Measurements from ENCODE around the gene SLITRK4.

The SLITRK4 gene, protein sequence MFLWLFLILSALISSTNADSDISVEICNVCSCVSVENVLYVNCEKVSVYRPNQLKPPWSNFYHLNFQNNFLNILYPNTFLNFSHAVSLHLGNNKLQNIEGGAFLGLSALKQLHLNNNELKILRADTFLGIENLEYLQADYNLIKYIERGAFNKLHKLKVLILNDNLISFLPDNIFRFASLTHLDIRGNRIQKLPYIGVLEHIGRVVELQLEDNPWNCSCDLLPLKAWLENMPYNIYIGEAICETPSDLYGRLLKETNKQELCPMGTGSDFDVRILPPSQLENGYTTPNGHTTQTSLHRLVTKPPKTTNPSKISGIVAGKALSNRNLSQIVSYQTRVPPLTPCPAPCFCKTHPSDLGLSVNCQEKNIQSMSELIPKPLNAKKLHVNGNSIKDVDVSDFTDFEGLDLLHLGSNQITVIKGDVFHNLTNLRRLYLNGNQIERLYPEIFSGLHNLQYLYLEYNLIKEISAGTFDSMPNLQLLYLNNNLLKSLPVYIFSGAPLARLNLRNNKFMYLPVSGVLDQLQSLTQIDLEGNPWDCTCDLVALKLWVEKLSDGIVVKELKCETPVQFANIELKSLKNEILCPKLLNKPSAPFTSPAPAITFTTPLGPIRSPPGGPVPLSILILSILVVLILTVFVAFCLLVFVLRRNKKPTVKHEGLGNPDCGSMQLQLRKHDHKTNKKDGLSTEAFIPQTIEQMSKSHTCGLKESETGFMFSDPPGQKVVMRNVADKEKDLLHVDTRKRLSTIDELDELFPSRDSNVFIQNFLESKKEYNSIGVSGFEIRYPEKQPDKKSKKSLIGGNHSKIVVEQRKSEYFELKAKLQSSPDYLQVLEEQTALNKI

DNA sequence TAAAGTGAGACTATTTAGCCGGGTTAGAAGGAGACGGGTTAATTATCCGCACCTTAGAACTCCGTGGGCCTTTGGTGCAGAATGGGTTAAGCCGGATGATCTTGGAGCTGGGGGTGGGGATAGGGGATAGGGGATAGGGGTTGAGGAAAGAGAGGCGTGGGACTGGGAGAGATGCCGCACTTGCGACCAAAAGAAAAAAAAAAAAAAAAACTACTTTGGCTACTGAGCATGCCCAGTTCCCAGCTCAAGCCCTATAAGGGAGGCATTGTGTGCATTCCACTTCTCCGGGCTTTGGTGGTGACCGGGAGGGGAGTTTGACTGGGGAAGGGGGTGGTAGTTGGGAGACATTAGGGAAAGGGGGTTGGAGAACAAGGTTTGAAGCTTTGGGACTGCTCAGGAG is at the start of gene SLITRK4:
Gene SLITRK4, minus strand, starts transcription at position 187 of the 400 bp plus-strand sequence. CDS start 4,993 bp downstream, outside the sequence.
- no peak for DNase-seq

DNA sequence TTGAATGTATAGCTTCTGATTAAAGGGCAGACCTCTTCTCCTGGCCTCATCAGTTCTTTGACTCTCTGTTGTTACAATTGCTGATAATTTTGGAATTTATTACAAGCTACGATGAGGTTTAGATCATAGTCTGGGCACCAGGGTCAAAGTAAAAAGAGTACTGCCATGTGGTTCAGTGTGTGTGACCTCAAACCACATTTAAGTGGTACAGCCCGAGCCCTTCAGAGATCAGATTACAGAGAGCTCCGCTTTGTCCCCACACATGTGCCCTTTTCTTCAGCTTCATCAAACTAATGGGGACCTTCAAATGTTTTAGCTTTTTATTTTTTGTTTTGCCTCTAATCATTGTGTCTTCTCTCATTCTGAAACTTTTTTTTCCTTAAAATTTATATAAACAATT is 47.6 kb upstream of the SLITRK4 start:
- no peak for DNase-seq

DNA sequence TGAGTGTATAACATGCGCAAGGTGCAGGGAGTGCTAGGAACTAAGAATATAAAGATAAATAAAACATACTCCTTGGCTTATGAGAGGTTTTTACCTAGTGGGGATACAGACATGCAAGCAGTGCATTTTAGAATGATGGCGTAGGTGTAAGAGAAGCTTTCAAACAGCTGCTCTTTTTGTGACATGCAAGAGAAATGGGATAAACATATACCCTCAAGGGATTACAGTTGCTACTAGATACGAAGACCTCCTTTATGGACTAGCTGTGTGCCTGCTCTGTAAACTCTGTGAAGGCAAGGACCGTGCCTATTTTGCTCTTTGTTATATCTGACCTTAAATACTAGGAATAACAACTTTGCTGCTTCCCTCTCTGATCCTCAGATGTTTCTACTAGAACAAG is 39.0 kb upstream of the SLITRK4 start:
- DNase-seq: no peak

DNA sequence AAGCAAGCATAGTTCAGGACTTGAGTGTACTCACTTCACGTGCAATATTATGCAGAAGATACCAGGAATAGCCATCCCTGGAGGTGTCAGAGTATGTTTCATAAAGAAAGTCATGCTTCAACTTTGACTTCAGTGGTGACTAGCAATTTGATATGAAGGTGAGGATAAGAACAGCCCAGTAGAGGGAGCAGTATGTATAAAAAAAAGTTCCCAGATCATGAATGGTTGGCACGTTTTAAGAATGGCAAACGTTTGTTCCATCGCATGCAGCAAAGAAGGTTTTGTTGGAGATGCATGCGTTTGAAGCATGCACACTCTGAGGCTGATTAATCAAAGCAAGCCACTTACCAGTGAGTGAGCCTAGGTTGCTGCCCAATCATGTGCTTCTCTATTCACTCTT is 33.5 kb upstream of the SLITRK4 start:
- DNase-seq: no peak

DNA sequence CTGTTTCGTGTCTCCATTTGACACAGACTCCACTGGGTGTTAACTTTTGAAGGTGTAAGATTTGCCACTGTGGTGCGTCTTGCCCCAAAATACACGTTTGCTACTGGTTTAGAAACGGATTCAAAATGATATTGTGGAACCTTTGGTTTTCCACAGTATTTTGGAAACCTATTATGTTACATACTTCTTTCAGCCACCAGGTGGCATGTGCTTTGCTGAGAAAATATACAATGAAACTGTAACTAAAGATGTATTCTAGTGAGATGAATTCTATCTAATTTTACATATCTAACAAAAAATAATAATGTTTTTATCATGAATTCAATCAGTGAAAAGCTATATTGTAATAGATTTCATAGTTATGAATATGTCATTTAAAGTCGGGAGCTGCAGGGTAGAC is 28.4 kb upstream of the SLITRK4 start:
- DNase-seq: no peak

DNA sequence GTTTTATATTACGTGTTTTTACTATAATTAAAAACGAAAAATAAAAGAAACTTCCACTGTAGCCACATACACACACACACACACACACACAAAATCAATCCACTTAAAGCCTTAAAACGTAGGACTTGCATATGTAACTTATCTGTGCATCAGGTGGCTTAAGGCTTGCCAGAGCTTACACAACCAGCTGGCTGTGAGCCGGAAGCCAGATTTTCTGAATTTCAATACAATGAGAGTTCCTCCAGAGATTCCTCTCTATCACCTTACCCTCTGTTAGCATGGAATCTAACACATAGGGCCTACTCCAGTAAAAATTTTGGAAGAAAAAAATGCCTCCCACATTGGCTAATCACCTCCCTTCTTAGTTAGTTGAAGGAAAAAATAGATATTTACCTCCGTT is 27.9 kb upstream of the SLITRK4 start:
- DNase-seq: no peak

DNA sequence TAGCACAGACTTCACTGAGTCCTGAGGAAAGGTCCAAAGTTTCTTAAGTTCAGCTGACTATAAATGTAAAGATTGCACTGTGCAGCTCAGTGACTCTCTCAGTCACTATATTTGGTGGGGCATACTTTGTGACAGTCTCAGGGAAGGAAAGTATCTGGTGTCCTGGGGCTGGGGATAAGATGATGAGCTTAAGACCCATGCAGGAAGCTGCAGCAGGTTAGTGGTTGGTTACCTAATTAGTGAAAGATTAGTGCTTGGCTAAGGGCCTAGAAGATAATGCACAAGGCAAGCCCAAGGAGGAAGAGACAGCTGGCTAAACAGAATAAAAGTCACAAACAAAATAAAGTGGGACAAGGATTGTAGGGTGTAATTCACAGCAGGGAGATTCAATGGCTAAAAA is 25.4 kb upstream of the SLITRK4 start:
- no peak for DNase-seq

DNA sequence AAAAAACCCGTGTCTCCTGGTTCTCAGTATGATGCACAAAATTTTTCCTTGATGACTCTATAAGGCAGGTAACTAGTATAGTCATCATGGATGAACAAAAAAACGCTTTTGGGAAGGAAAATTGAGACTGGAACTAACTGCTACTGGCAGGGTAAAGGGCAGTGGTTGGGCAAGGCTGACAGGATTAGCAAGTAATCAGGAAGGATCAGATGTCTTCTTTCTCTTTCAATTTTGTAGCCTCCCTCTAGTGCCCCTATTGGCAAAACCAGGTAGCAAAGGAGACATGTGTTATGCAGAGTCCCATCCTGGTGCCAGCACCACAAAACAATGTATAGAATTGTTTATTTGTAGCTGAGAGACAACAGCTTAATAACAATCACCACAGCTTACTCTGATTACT is 12.8 kb upstream of the SLITRK4 start:
- no peak for DNase-seq

DNA sequence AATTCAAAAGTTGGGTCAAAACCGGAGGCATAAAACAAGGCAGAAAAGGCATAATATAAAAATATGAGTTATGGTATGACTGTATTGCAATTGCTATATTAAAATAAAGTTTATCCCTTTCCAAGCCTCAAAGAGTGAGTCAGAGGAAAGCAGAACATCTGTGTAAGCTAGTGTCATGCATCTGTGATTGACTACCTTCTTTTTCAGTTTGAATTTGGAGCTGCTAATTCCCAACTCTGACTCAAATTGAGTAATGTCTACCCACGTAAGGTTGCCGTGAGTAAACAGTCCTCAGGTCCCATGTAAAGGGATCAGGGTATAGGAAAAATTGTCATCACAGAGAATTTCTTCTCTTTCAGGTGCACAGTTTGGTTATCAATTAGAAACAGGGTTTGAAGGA is 6.5 kb upstream of the SLITRK4 start:
- no peak for DNase-seq

DNA sequence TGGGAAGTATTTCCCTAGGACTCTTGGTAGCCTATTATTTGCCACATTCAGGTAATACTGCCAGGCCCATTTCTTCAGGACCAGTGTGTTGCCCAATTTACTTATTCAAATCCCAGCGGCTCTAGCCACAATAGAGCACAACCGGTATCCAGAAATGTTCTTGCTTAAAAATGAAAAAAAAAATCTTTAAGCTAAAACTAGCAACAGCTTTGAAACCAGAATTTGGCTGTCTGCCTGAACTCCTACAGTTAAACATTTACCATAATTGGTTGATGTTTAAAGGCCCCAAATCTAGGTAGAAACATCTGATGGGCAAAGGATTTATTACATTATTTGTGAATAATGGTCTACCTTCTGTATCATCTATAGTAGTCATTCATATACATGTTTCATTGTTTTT is 930 bp upstream of the SLITRK4 start:
- no peak for DNase-seq

DNA sequence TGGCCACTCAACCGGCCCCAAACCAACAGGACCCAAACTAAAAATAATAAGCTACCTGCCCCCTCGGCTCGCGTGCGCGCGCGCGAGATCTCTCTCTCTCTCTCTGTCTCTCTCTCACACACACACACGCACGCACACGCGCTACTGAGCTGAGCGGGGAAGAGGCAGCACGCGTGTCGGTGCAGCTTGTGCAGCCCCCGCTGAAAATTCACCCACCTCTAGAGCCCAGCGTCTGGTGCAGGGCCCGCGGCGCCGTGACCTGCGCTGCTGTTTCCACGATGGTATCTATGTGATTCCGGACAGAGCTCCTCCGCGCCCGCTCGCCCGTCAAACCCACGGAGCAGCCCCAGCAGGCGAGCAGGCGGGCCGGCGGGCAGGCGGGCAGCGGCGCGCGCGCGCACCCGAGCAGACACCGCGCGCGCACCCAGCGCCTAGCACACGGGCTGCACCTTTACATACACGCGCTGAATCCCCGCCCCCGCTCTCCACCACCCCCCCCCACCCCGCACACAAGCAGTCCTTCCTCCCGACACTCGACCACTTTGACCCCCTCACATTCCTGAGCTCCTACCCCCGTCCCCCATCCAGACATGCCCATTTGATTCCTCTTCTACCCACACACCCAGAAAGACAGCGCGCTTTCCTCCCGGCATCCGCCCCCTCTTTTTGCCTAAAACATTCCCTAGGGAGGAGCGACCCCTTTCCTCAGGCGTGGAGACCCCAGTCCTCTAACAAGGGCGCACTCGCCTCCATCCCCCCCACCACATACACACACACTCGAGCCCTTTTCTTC is 1.0 kb downstream of the SLITRK4 start:
- no peak for DNase-seq

DNA sequence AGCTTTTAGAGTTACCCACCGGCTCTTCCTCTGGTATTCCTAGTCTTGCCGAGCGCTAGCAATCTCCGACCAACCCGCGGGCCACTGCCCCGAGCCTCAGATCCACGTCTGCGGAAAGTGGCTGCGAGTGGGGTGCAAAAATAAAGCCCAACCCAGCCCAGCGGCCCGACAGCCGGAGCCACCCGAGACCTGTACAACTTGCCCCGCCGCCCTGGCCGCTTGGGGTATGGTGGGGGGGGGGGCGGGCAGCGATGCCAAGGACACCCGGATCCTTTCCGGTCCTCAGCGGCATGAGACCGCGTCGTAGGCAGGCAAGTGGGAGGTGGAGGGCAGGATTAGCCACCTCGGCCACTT is 1.6 kb downstream of the SLITRK4 start:
- DNase-seq: no peak

DNA sequence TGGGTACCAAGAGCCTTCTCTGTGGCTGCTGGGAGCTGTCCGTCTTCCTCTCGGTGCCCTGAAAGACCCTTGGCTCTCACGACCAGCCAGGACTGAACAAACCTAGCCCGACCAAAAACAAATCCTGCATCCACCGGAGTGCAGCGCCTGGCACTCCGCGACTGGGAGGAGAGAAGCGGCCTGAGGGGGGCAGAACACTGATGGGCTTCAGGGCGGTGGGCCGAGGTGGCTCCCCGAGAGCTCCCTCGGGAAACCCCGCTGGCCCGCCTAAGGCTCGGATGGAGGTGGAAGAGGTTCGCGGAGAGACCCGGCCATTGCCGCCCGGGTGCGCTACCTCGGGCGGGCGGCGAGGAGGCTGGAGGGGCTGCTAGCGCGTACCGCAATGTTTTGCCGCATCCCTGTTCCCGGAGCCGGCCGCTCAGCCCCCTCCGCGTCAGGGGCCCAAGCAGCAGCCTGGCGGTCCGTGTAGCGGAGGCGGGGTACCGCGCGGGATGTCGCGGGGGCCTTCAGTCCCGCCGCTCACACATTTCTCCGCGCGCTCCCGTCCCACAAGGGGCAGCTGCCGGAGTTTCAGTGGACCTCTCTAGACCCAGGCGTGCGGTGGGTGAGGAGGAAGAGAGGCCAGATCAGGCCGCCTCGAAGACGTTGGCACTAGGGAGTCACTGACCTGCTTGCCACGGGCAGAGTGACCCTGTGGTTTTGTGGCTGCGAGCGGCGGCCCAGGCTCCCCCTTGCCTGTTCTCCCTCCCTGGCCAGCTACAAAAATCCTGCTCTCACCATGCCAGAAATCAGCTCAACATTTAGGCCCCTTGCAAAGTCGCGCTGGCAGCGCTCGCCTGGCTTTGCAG is 2.2 kb downstream of the SLITRK4 start:
- no peak for DNase-seq

DNA sequence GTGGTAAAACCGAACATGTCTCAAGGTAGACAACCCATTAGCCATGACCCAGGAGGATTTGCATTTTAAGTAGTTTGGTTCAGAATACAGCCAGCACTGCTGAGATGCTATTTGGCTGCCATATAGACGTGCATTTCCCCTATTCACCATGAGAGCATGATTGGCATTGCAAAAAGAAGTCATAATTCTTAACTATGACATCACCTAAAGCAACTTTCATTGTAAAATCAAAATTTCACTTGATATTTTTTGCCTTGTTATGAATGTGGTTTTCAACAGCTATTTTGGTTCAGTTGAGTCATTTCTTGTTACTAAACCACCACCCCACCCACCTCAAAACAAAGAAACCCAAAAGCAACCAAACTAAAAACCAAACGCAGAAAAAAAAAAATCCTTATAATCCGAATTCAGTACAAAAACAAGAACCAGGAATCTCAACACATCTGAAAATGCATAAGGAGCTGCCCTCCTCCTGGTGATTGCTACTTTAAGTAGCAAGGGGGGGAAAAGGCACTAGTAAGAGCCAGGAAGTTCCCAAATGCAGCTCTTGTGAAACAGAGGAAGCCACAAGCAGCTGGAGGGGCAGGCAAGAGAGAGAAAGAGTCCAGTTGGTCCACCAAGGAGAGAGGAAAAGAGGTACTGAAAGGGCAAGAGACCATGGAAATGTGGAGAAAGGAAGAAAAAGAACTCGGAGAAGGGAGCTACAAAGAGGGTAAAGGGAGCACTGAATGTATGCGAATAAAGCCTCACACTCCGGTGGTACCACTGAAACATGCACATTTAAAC is 3.1 kb downstream of the SLITRK4 start:
- no peak for DNase-seq

DNA sequence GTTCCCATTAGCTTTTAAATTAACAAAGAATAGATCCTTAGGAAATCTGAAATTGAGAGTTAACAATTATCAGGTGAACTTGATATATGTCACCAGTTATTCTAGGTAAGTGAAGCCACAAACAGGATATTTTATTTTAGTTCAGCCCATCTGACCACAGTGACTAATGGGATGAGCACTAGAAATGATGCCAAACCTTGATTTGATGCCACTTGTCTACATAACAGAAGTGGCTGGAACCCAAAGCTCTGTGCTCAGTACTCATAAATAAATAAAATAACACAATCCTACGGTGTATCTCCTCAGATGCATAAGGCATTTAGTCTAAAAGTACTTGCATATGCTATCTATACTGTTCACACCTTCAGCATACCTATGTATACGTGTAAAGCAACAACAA is 12.2 kb downstream of the SLITRK4 start:
- no peak for DNase-seq

DNA sequence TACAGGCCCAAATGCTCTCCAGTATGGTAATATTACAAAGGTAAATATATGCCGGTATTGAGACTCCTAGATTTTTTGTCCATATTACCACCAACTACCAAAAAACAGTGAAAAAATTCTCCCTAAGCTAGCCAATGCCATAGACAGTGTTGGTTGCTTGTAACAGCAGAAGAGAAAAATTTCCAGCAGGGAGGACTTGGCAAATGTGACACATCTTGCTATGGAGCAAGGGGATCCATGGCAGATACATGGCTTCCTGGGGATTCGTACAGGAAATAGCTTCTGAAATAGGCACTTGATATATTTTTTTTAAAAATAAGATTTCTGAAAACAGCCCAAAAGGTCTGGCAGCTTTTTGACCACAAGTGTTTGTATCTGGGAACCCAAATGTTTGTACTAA is 14.6 kb downstream of the SLITRK4 start:
- DNase-seq: no peak

DNA sequence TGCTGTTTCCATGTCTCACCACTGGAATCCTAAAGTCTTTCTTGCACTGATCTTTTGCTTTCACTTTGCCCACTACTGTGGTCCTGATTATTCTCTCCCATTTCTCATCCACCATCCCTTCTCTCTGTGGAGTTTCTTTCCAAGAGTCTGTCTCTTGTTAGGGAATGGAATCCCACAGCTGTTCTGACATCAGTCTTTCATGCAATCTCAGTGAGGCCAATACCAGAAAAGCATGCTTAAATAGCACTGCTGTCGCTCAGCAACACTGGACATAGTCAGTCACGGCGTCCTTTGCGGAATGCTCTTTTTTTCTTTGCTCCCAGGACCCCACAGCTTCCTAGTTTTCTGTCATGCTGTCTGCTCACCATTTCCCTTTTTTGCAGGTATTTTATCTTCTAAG is 20.1 kb downstream of the SLITRK4 start:
- DNase-seq: no peak

DNA sequence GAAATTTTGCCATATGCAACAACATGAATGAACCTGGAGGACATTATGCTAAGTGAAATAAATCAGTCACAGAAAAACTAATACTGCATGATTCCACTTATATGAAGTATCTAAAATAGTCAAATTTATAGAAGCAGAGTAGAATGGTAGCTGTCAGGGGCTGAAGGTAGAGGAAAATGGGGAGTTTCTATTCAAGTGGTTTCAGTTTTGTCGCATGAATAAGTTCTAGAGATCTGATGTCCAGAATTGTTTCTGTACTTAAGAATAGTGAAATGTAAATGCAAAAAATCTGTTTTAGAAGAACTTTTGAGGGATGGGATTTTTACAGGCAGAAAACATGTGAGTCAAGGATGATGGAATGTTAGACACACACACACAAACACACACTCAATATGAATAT is 34.1 kb downstream of the SLITRK4 start:
- no peak for DNase-seq

DNA sequence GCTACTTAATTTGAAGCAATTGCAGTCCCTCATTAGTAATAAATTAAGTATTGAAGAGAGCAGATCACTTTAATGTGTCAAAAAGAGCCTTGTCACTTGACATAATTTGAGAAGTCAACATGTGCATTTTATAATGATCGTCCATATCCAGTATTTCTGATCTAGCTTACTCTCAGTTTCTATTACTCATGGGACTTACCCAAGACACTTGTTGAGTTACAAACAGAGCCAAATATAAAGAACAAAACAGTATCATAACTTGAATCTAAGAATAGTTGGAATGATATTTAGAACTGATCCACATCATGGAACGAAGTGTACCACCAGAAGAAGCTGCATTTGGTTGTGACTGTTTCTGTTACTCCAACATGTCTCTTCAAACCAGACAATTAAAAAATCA is 54.7 kb downstream of the SLITRK4 start:
- no peak for DNase-seq

DNA sequence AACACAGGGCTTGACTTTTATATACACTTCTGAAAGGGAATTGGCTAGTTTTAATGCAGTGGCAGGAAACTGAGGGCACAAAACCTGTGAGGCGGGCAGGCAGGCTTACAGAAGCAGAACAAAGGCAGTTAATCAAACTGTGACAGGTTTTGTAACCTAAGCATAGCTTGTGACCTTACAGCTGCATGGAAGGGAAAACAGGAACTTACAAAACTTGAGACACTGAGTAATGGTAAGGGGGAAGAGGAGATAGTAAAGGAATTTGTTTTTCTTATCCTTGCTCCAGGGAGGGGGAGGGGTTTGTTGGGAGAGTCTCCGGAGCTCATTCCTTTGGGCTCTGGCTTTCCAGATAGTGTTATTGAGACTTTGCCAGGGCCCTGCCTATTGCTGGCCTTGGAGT is 55.6 kb downstream of the SLITRK4 start:
- no peak for DNase-seq
